ENCODE results near the gene GRM7.

GRM7 gene

GRCh38 chr3:7618606-7619005, 757.7 kb downstream of the GRM7 start:
- no peak for DNase-seq (ENCODE audit: low read depth)
- no peak overlapping the region for H3K4me3 ChIP-seq (ENCODE audit: low read depth, low read length)
- no peak for TF ChIP-seq CTCF (IDR thresholded peaks at IDR 0.05; ENCODE audit: control insufficient read depth, extremely low read depth, insufficient read depth)

GRCh38 chr3:7620401-7620800, 759.5 kb downstream of the GRM7 start:
- no peak for TF ChIP-seq CTCF (IDR thresholded peaks at IDR 0.05; ENCODE audit: control insufficient read depth, extremely low read depth, insufficient read depth)
- no peak overlapping the region for H3K4me3 ChIP-seq (ENCODE audit: low read depth, low read length)
- DNase-seq (ENCODE audit: low read depth) = no peak

GRCh38 chr3:7621046-7621630, 760.2 kb downstream of the GRM7 start:
- TF ChIP-seq CTCF (IDR thresholded peaks at IDR 0.05; ENCODE audit: control insufficient read depth, extremely low read depth, insufficient read depth) = no peak
- DNase-seq (ENCODE audit: low read depth) = no peak
- no peak overlapping the region for H3K4me3 ChIP-seq (ENCODE audit: low read depth, low read length)

- no peak for TF ChIP-seq CTCF (IDR thresholded peaks at IDR 0.05; ENCODE audit: control insufficient read depth, extremely low read depth, insufficient read depth)
- no peak for DNase-seq (ENCODE audit: low read depth)
- no peak overlapping the region for H3K4me3 ChIP-seq (ENCODE audit: low read depth, low read length)
Observed at GRCh38 chr3:7621651-7622050, 760.7 kb downstream of the GRM7 start.

GRCh38 chr3:7625021-7625420, 764.1 kb downstream of the GRM7 start:
- no peak for DNase-seq (ENCODE audit: low read depth)
- H3K4me3 ChIP-seq (ENCODE audit: low read depth, low read length) = no peak overlapping the region
- no peak for TF ChIP-seq CTCF (IDR thresholded peaks at IDR 0.05; ENCODE audit: control insufficient read depth, extremely low read depth, insufficient read depth)

GRCh38 chr3:7630351-7630911, 769.5 kb downstream of the GRM7 start:
- no peak for TF ChIP-seq CTCF (IDR thresholded peaks at IDR 0.05; ENCODE audit: control insufficient read depth, extremely low read depth, insufficient read depth)
- DNase-seq (ENCODE audit: low read depth) = no peak
- H3K4me3 ChIP-seq (ENCODE audit: low read depth, low read length) = no peak overlapping the region

- no peak overlapping the region for H3K4me3 ChIP-seq (ENCODE audit: low read depth, low read length)
- no peak for DNase-seq (ENCODE audit: low read depth)
- no peak for TF ChIP-seq CTCF (IDR thresholded peaks at IDR 0.05; ENCODE audit: control insufficient read depth, extremely low read depth, insufficient read depth)
Observed at GRCh38 chr3:7630925-7631324, 770.0 kb downstream of the GRM7 start.
